ENCODE data around the gene MRPS25.

The MRPS25 gene

GRCh38 chr3:15064835-15065549 is at the start of gene MRPS25 (continued):
- TF ChIP-seq ZNF221 (tag by site-specific recombination; IDR thresholded peaks at IDR 0.05; ENCODE audit: borderline replicate concordance) (no peak), YY1 (tag by site-specific recombination; IDR thresholded peaks at IDR 0.05) (peak; percentile 58), PRDM10 (tag by site-specific recombination; IDR thresholded peaks at IDR 0.05) (no peak; the same call in 1 of the 2 replicates), IKZF3 (tag by site-specific recombination; IDR thresholded peaks at IDR 0.05) (no peak; the same call in 1 of the 2 replicates), TSHZ1 (tag by site-specific recombination; IDR thresholded peaks at IDR 0.05; ENCODE audit: borderline replicate concordance) (no peak), ELK4 (IDR thresholded peaks at IDR 0.05; ENCODE audit: borderline replicate concordance, low read depth, low read length) (no peak), KLF17 (tag by site-specific recombination; IDR thresholded peaks at IDR 0.05) (peak; percentile 39; the same call in 1 of the 2 replicates), GLI4 (tag by site-specific recombination; IDR thresholded peaks at IDR 0.05) (no peak), ZNF660 (tag by site-specific recombination; IDR thresholded peaks at IDR 0.05) (0 out of 2 replicates have a peak, but pooled peaks have one; percentile 44), ZNF174 (tag by site-specific recombination; IDR thresholded peaks at IDR 0.05) (no peak), ZNF654 (tag by site-specific recombination; IDR thresholded peaks at IDR 0.05; ENCODE audit: low read depth) (no peak), ZNF23 (tag by site-specific recombination; IDR thresholded peaks at IDR 0.05; ENCODE audit: borderline replicate concordance) (no peak), ZNF366 (tag by site-specific recombination; conservative IDR thresholded peaks at IDR 0.05) (no peak), ZNF398 (tag by site-specific recombination; IDR thresholded peaks at IDR 0.05) (no peak), ZNF692 (tag by site-specific recombination; IDR thresholded peaks at IDR 0.05) (0 out of 2 replicates have a peak, but pooled peaks have one; percentile 57), ZNF404 (tag by site-specific recombination; IDR thresholded peaks at IDR 0.05) (no peak), ZNF664 (tag by site-specific recombination; IDR thresholded peaks at IDR 0.05) (no peak), WT1 (tag by site-specific recombination; IDR thresholded peaks at IDR 0.05) (0 out of 2 replicates have a peak, but pooled peaks have one; percentile 7), ZNF529 (tag by site-specific recombination; IDR thresholded peaks at IDR 0.05; ENCODE audit: insufficient replicate concordance) (no peak), ZNF132 (tag by site-specific recombination; IDR thresholded peaks at IDR 0.05; ENCODE audit: borderline replicate concordance) (no peak), HIC1 (tag by site-specific recombination; IDR thresholded peaks at IDR 0.05) (0 out of 2 replicates have a peak, but pooled peaks have one; percentile 17), ZNF610 (tag by site-specific recombination; IDR thresholded peaks at IDR 0.05; ENCODE audit: borderline replicate concordance) (peak; percentile 72; the same call in 1 of the 2 replicates), ZNF239 (tag by site-specific recombination; IDR thresholded peaks at IDR 0.05) (no peak)

All from HEK293 (cell line).